HepG2 (cell line): Measurements from ENCODE around the gene OSBPL9. TPM values are rescaled to one million over a fixed set of nuclear protein-coding genes. Genes with fewer than 3 reads are reported as not detected.

Experiments used
- HNF1B ChIP-seq: sonication (generic); formaldehyde crosslinking; IDR thresholded peaks from 2 replicates; pipeline ENCODE4 v1.5.1; 2020; ENCODE audit warnings: mild to moderate bottlenecking, moderate library complexity, missing genetic modification reagents
- KLF16 ChIP-seq, 2 experiments: sonication (generic) in 1 of 2; formaldehyde crosslinking in 1 of 2; IDR thresholded peaks; 2 replicates each; pipeline versions ENCODE4 v1.6.1 to v1.8.0; 2016 to 2023; ENCODE audit warnings: missing genetic modification reagents in 2 of 2, missing compliant biosample characterization in 1 of 2
- LRRFIP1 ChIP-seq: sonication (generic); formaldehyde crosslinking; conservative IDR thresholded peaks from 2 replicates; pipeline ENCODE4 v1.4.0; 2020; ENCODE audit warnings: missing genetic modification reagents
- RFXANK ChIP-seq: IDR thresholded peaks from 2 replicates; pipeline ENCODE4 v1.6.1; 2016
- SUZ12 ChIP-seq: fragments of 150-350 bp; IDR thresholded peaks from 2 replicates; pipeline ENCODE4 v1.6.1; 2014; ENCODE audit warnings: low read depth, low read length
- U2AF1 ChIP-seq: fragments of 200-400 bp; formaldehyde crosslinking; optimal IDR thresholded peaks from 2 replicates; pipeline ENCODE3; 2017; ENCODE audit warnings: mild to moderate bottlenecking, low read depth, low read length
- YEATS2 ChIP-seq: sonication (generic); formaldehyde crosslinking; IDR thresholded peaks from 2 replicates; pipeline ENCODE4 v1.4.0; 2020; ENCODE audit warnings: missing genetic modification reagents, borderline replicate concordance
- ZBTB2 ChIP-seq: sonication (generic); formaldehyde crosslinking; IDR thresholded peaks from 2 replicates; pipeline ENCODE4 v1.8.0; 2022; ENCODE audit warnings: low read depth, missing genetic modification reagents
- ZBTB7A ChIP-seq: sonication (generic); formaldehyde crosslinking; IDR thresholded peaks from 2 replicates; pipeline ENCODE4 v1.8.0; 2022; ENCODE audit warnings: mild to moderate bottlenecking, missing genetic modification reagents
- ZMYM3 ChIP-seq: sonication (generic); formaldehyde crosslinking; IDR thresholded peaks from 2 replicates; pipeline ENCODE4 v1.5.1; 2020; ENCODE audit warnings: mild to moderate bottlenecking, missing genetic modification reagents
- ZNF263 ChIP-seq: sonication (generic); formaldehyde crosslinking; IDR thresholded peaks from 2 replicates; pipeline ENCODE4 v1.4.0; 2020; ENCODE audit warnings: missing genetic modification reagents
- ZNF292 ChIP-seq: sonication (generic); formaldehyde crosslinking; IDR thresholded peaks from 2 replicates; pipeline ENCODE4 v1.8.1; 2022; ENCODE audit warnings: mild to moderate bottlenecking, low read depth, missing genetic modification reagents, borderline replicate concordance
- ZNF333 ChIP-seq: sonication (generic); formaldehyde crosslinking; IDR thresholded peaks from 2 replicates; pipeline ENCODE4 v1.4.0; 2020; ENCODE audit warnings: mild to moderate bottlenecking, missing genetic modification reagents, borderline replicate concordance
- ZNF430 ChIP-seq: sonication (generic); formaldehyde crosslinking; IDR thresholded peaks from 2 replicates; pipeline ENCODE4 v1.9.0; 2021; ENCODE audit warnings: mild to moderate bottlenecking, missing genetic modification reagents
- ZNF557 ChIP-seq: sonication (generic); formaldehyde crosslinking; IDR thresholded peaks from 2 replicates; pipeline ENCODE4 v1.4.0; 2020; ENCODE audit warnings: missing genetic modification reagents
- ZNF788 ChIP-seq: sonication (generic); formaldehyde crosslinking; IDR thresholded peaks from 2 replicates; pipeline ENCODE4 v1.5.0; 2020; ENCODE audit warnings: mild to moderate bottlenecking, missing genetic modification reagents, borderline replicate concordance
- ZSCAN30 ChIP-seq: sonication (generic); formaldehyde crosslinking; IDR thresholded peaks from 2 replicates; pipeline ENCODE4 v1.5.0; 2020; ENCODE audit warnings: mild to moderate bottlenecking, missing genetic modification reagents
- polyA plus RNA-seq, 8 experiments: library from polyadenylated mRNA; depleted of rRNA in 3 of 8; stranded (reverse) in 7 of 8; unstranded in 1 of 8; fragments of >200 nt; fragmentation: Illumina TruSeq in 4 of 8; extraction: Trizol in 4 of 8; gene quantifications; 2 replicates each; pipeline versions ENCODE4 v1.2.1 to v1.2.3, GENCODE V29; 2011 to 2016; ENCODE audit warnings: low read depth in 4 of 8, missing spikeins in 1 of 8, mixed read lengths in 1 of 8; ENCODE audit not compliant: insufficient read depth in 1 of 8
- total RNA-seq, 5 experiments: library from RNA; depleted of rRNA; stranded (reverse); fragments of >200 nt; fragmentation: Illumina TruSeq; extraction: Trizol; gene quantifications; 2 replicates each; pipeline ENCODE4 v1.2.3, GENCODE V29; 2016; ENCODE audit warnings: low read depth in 1 of 5
- TF ChIP-seq, protein P1 (sequence below): sonication (generic); formaldehyde crosslinking; IDR thresholded peaks from 2 replicates; pipeline ENCODE4 v1.4.0; 2020; ENCODE audit warnings: missing genetic modification reagents
- TF ChIP-seq, protein P2 (sequence below): sonication (generic); formaldehyde crosslinking; IDR thresholded peaks from 2 replicates; pipeline ENCODE4 v1.5.0; 2020; ENCODE audit warnings: mild to moderate bottlenecking, missing genetic modification reagents, moderate library complexity

Gene OSBPL9
- total and polyA plus RNA-seq, 2 of the 13 experiments (the other 11 are each of a cell fraction or from before 2014, with no cell fraction given): 83.6 to 142 TPM

DNA sequence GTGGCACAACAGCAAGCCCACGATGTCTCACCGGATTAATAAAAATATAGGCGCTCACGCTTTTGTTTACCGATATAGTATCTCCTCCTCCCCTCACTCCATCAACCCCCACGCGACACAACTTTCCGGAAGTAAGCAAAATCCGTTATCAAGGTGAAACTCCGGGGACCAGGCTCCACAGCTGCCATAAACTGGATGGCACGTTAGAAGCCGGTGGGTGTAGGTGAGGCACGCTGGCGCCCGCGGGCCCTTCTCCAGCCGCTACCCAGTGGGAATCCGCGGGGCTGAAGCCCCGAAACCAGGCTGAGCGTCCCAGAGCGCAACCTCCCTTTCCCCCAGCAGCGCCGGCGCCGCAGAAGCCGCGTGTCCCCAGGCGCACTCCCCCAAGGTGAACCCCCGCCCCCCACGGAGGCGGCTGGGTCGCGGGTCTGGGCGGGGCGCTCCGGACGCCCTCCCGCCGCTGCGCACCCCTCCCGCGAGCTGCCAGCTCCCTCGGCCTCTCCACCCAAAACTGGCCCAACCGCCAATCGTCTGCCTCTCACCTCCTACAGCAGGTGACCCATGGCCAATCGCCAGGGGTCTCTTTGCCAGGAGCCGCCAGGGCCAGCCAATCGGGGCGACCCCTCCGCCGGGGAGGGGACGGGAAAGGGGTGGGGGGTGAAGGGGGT, 112.4 kb downstream of the OSBPL9 start (continued):
- TF ChIP-seq ZNF430 (CRISPR knock-in tag): 0 out of 2 replicates have a peak, but pooled peaks have one; percentile 21
- no peak for TF ChIP-seq ZBTB7A (CRISPR knock-in tag)
- TF ChIP-seq, protein P1, sequence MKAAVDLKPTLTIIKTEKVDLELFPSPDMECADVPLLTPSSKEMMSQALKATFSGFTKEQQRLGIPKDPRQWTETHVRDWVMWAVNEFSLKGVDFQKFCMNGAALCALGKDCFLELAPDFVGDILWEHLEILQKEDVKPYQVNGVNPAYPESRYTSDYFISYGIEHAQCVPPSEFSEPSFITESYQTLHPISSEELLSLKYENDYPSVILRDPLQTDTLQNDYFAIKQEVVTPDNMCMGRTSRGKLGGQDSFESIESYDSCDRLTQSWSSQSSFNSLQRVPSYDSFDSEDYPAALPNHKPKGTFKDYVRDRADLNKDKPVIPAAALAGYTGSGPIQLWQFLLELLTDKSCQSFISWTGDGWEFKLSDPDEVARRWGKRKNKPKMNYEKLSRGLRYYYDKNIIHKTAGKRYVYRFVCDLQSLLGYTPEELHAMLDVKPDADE (CRISPR knock-in tag): 0 out of 2 replicates have a peak, but pooled peaks have one; percentile 30
- 0 out of 2 replicates have a peak, but pooled peaks have one; percentile 30 for TF ChIP-seq RFXANK (CRISPR knock-in tag)
- TF ChIP-seq ZNF333 (CRISPR knock-in tag): no peak
- TF ChIP-seq ZNF557 (CRISPR knock-in tag): no peak
- peak; percentile 35; the same call in 1 of the 2 replicates for TF ChIP-seq ZBTB2 (CRISPR knock-in tag)
- no peak for TF ChIP-seq SUZ12
- TF ChIP-seq YEATS2: peak; percentile 44; the same call in 1 of the 2 replicates
- TF ChIP-seq ZMYM3 (CRISPR knock-in tag): no peak
- TF ChIP-seq ZNF263: no peak
- TF ChIP-seq HNF1B (CRISPR knock-in tag): no peak
- no peak for TF ChIP-seq LRRFIP1 (CRISPR knock-in tag)
- TF ChIP-seq ZSCAN30: no peak
- TF ChIP-seq U2AF1: no peak
- TF ChIP-seq, protein P2, sequence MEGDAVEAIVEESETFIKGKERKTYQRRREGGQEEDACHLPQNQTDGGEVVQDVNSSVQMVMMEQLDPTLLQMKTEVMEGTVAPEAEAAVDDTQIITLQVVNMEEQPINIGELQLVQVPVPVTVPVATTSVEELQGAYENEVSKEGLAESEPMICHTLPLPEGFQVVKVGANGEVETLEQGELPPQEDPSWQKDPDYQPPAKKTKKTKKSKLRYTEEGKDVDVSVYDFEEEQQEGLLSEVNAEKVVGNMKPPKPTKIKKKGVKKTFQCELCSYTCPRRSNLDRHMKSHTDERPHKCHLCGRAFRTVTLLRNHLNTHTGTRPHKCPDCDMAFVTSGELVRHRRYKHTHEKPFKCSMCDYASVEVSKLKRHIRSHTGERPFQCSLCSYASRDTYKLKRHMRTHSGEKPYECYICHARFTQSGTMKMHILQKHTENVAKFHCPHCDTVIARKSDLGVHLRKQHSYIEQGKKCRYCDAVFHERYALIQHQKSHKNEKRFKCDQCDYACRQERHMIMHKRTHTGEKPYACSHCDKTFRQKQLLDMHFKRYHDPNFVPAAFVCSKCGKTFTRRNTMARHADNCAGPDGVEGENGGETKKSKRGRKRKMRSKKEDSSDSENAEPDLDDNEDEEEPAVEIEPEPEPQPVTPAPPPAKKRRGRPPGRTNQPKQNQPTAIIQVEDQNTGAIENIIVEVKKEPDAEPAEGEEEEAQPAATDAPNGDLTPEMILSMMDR (CRISPR knock-in tag): no peak
- peak in 1 of 2 experiments; percentile 63; a peak in 1 of 4 replicates for TF ChIP-seq KLF16 (CRISPR knock-in tag; IDR thresholded peaks at IDR 0.05)
- TF ChIP-seq ZNF788 (CRISPR knock-in tag): no peak
- TF ChIP-seq ZNF292 (CRISPR knock-in tag): no peak
